Cardiac muscle cell (in vitro differentiated cells and primary cell): ENCODE results near the gene HK2. TPM values are rescaled to one million over a fixed set of nuclear protein-coding genes. Genes with fewer than 3 reads are reported as not detected.
A peak's percentile ranks its signal among the peaks of the same experiment; 100 is the strongest.
"Not testable (repeated sequence)": the region's sequence is repeated elsewhere in the genome, so short reads cannot be mapped to it uniquely, and the experiment has no call there.

Experiments
- DNase-seq, 2 donors: peaks; one replicate each; pipeline versions ENCODE4 v3.0.0 to v3.0.0-alpha.2; 2010 to 2017; ENCODE audit warnings: low read depth in 1 of 2, low spot score in 1 of 2
- H3K27ac ChIP-seq: fragments of 200-600 bp; sonication (generic); 2 replicates; pipeline ENCODE4 v1.5.1; 2016
- H3K27me3 ChIP-seq: fragments of 200-600 bp; sonication (generic); 2 replicates; pipeline ENCODE4 v1.6.0; 2016; ENCODE audit warnings: control low read depth
- H3K36me3 ChIP-seq: fragments of 200-600 bp; sonication (generic); 2 replicates; pipeline ENCODE4 v1.5.1; 2016; ENCODE audit warnings: control low read depth
- H3K4me1 ChIP-seq: fragments of 200-600 bp; sonication (generic); 2 replicates; pipeline ENCODE4 v1.8.1; 2017; ENCODE audit warnings: low read depth, mild to moderate bottlenecking, mixed run types
- H3K4me3 ChIP-seq: fragments of 200-600 bp; sonication (generic); 2 replicates; pipeline ENCODE4 v1.5.1; 2016; ENCODE audit warnings: mild to moderate bottlenecking
- H3K9me3 ChIP-seq: fragments of 200-600 bp; sonication (generic); 2 replicates; pipeline ENCODE4 v1.5.1; 2017; ENCODE audit warnings: low read depth, mild to moderate bottlenecking, control low read depth
- polyA plus RNA-seq: library from polyadenylated mRNA; unstranded; fragments of >200 nt; fragmentation: Nextera tagmentation; extraction: Ambion mirVana; gene quantifications from 2 replicates; pipeline ENCODE4 v1.2.1, GENCODE V29; 2016
- total RNA-seq: library from RNA; depleted of rRNA; stranded (reverse); fragments of >200 nt; gene quantifications from 2 replicates; pipeline ENCODE4 v1.2.3, GENCODE V29; 2016
- TF ChIP-seq, protein P1 (sequence below): IDR thresholded peaks from 2 replicates; pipeline ENCODE4 v1.5.1; 2012; ENCODE audit warnings: low read depth, mild to moderate bottlenecking, low read length

Gene HK2
- total and polyA plus RNA-seq, 2 experiments from 2014 or later: 77.3 to 127 TPM

DNA sequence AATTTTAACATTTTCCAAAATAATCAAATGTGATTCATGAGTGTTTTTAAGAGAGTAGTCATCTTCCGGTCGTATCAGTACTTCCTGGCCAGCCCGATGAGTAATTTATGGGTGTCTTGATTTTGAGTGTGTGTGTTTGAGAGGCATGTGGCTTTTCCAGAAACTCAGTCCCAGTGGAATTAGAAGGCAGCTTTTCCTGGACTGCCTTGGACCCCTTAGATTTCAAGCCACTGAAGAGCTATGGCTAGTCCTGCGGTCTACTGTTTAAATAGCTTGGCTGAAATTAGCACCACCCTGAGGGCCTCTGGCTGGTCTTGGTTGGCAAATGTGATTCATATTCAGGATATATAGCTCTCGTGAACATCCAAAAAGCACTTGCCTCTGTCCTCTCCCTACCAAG, 59.4 kb downstream of the HK2 start:
- Histone ChIP-seq H3K27me3 (no peaks in the 10 kb centered on the region), H3K4me1 (no peaks in the 10 kb centered on the region), H3K27ac (peak overlapping the region; percentile 34), H3K4me3 (no peak overlapping the region), H3K36me3 (peaks cover 49% of the 10 kb centered on the region), H3K9me3 (no peaks in the 10 kb centered on the region)
- peak in 1 of 2 donors; percentile 83 for DNase-seq
- TF ChIP-seq, protein P1, sequence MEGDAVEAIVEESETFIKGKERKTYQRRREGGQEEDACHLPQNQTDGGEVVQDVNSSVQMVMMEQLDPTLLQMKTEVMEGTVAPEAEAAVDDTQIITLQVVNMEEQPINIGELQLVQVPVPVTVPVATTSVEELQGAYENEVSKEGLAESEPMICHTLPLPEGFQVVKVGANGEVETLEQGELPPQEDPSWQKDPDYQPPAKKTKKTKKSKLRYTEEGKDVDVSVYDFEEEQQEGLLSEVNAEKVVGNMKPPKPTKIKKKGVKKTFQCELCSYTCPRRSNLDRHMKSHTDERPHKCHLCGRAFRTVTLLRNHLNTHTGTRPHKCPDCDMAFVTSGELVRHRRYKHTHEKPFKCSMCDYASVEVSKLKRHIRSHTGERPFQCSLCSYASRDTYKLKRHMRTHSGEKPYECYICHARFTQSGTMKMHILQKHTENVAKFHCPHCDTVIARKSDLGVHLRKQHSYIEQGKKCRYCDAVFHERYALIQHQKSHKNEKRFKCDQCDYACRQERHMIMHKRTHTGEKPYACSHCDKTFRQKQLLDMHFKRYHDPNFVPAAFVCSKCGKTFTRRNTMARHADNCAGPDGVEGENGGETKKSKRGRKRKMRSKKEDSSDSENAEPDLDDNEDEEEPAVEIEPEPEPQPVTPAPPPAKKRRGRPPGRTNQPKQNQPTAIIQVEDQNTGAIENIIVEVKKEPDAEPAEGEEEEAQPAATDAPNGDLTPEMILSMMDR: no peak

DNA sequence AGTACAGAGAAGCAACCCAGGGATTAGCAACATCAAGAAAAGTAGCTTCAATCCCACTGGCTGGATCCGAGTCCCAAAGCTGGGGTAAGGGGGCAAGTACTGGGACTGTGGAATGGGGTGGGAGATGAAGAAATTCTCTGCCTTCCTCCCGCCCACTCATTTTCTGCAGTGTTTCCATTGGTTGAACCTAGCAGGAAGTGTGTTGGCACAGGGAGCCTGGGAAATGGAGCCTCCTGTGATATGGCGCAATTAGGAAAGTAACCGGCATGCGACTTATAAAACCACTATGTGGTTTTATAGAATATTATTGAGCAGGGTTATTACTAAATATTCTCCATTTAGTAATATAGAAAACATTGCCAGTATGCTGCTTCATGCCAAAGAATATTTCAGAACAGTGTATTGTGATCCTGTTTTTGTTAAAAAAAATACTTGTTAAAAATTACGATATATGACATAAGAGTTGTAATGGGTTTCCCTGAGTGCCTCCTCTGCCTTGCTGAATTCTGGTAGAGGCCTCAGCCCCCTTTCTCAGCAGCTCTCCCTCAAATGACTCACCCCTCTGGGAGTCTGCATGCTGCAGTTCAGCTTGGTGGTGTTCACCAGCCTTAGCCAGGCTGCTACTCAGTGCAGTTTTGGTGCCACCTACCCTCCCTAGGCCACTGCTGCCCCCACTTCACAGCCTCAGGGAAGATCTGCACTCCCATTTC, 60.5 kb downstream of the HK2 start:
- H3K27me3 ChIP-seq: no peaks in the 10 kb centered on the region
- H3K27ac ChIP-seq: peak overlapping the region; percentile 24
- no peak overlapping the region for H3K4me3 ChIP-seq
- TF ChIP-seq, protein P1: no peak
- peaks cover 38% of the 10 kb centered on the region for H3K36me3 ChIP-seq
- H3K4me1 ChIP-seq: no peaks in the 10 kb centered on the region
- no peaks in the 10 kb centered on the region for H3K9me3 ChIP-seq
- DNase-seq: peak in 1 of 2 donors; percentile 92

DNA sequence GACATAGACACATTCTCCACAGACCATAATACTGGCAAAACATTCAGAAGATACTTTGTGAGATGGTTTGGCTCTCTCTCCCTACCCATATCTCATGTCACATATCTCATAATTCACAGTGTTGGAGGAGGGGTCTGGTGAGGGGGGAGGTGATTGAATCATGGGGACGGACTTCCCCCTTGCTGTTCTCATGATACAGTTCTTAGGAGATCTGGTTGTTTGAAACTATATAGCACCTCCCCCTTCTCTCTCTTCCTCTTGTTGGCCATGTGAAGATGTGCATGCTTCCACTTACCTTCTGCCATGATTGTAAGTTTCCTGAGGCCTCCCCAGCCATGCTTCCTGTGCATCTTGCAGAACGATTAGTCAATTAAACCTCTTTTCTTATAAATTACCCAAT, 61.1 kb downstream of the HK2 start:
- Histone ChIP-seq H3K36me3 (peaks cover 33% of the 10 kb centered on the region), H3K9me3 (no peaks in the 10 kb centered on the region), H3K27me3 (no peaks in the 10 kb centered on the region), H3K4me3 (no peak overlapping the region), H3K4me1 (no peaks in the 10 kb centered on the region), H3K27ac (peak overlapping the region; percentile 24)
- DNase-seq: no peak
- TF ChIP-seq, protein P1: no peak

DNA sequence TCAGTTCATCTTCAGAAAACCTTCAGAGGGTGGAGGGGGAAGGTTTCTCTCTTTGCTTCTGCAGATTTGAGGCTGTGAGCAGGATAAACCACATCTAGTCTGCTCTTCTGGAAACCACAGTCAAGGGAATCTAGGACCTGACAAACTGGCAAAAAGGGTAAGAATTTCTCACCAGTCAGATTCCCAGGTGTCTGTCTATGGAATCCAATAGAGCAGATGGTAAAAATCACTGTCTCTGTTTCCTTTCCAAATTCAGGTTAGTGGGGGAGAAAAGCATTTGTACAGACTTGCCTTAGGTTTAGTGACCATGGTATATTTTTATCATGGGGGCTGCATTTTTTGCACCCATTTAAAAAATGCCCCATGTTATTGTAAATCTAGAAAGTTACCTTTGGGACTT, 62.3 kb downstream of the HK2 start:
- H3K27me3 ChIP-seq: no peaks in the 10 kb centered on the region
- no peak overlapping the region for H3K4me3 ChIP-seq
- H3K4me1 ChIP-seq: no peaks in the 10 kb centered on the region
- H3K36me3 ChIP-seq: peaks cover 21% of the 10 kb centered on the region
- TF ChIP-seq, protein P1: no peak
- H3K27ac ChIP-seq: no peak overlapping the region
- H3K9me3 ChIP-seq: no peaks in the 10 kb centered on the region
- no peak for DNase-seq

DNA sequence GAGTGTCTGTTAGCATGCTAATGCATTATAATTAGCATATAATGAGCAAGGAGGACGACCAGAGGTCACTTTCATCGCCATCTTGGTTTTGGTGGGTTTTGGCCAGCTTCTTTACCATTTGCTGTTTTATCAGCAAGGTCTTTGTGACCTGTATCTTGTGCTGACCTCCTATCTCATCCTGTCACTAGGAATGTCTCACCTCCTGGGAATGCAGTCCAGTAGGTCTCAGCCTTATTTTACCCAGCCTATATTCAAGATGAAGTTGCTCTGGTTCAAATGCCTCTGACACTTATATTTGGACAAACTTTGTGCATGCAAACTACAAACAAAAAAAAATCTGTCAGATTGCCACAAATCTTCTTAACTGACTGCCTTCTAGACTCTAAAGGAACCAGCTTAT, 66.3 kb downstream of the HK2 start:
- not testable (repeated sequence) for DNase-seq, H3K27ac ChIP-seq, H3K4me3 ChIP-seq, H3K27me3 ChIP-seq, H3K4me1 ChIP-seq, H3K36me3 ChIP-seq, H3K9me3 ChIP-seq

DNA sequence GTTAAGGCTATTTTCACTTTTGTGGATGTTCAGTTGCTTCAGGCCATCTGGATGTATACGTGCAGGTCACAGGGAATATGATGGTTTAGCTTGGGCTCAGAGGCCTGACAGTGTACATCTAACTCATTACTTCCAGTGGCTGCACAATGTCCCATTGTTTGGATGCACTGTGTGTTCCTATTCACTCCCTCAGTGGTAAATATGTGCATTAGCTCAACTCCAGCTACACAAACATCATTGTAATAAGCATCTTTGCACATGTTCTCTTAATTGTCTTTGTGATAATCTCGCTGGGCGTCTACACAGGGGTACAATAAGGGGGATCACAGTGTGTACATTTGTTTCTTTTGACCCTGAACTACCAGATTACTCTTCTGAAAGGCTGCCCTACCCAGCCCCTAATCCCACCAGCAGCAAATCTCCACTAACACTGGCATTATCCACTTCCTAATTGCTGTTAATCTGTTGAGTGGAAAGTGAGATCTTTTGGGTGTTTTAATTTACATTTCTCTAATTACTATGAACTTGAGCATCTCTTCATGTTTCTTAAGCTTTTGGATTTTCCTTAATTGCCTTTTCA, 68.4 kb downstream of the HK2 start:
- TF ChIP-seq, protein P1: no peak
- no peaks in the 10 kb centered on the region for H3K36me3 ChIP-seq
- H3K4me1 ChIP-seq: no peaks in the 10 kb centered on the region
- no peak for DNase-seq
- H3K27ac ChIP-seq: no peak overlapping the region
- no peak overlapping the region for H3K4me3 ChIP-seq
- H3K27me3 ChIP-seq: no peaks in the 10 kb centered on the region
- H3K9me3 ChIP-seq: no peaks in the 10 kb centered on the region
